GM23248 (cell line): ENCODE measurements around the gene RNF26. TPM values are rescaled to one million over a fixed set of nuclear protein-coding genes. Genes with fewer than 3 reads are reported as not detected.
A peak's percentile ranks its signal among the peaks of the same experiment; 100 is the strongest.
"Not testable (repeated sequence)": the region's sequence is repeated elsewhere in the genome, so short reads cannot be mapped to it uniquely, and the experiment has no call there.

Experiments used
- DNase-seq: peaks from one replicate; pipeline ENCODE4 v3.0.0-alpha.2; 2015
- H2AFZ ChIP-seq: fragments of 200-600 bp; sonication (generic); 2 replicates; pipeline ENCODE4 v1.6.1; 2016; ENCODE audit warnings: antibody characterized with exemption
- H3F3A ChIP-seq: fragments of 200-600 bp; sonication (generic); 2 replicates; pipeline ENCODE4 v1.6.1; 2016; ENCODE audit warnings: mild to moderate bottlenecking, antibody characterized with exemption, mixed run types; ENCODE audit not compliant: insufficient read depth
- H3K27ac ChIP-seq: fragments of 200-600 bp; sonication (generic); 2 replicates; pipeline ENCODE4 v1.5.1; 2016; ENCODE audit warnings: mild to moderate bottlenecking
- H3K27me3 ChIP-seq: fragments of 200-600 bp; sonication (generic); replicated peaks from 2 replicates; pipeline ENCODE4 v1.6.1; 2016; ENCODE audit warnings: mild to moderate bottlenecking; ENCODE audit not compliant: insufficient read depth
- H3K36me3 ChIP-seq: fragments of 200-600 bp; sonication (generic); 2 replicates; pipeline ENCODE4 v1.6.1; 2016; ENCODE audit warnings: low read depth, mild to moderate bottlenecking
- H3K4me1 ChIP-seq: fragments of 200-600 bp; sonication (generic); 2 replicates; pipeline ENCODE4 v1.6.1; 2016; ENCODE audit warnings: mild to moderate bottlenecking; ENCODE audit not compliant: insufficient read depth
- H3K4me2 ChIP-seq: fragments of 200-600 bp; sonication (generic); one replicate; pipeline ENCODE4 v1.6.1; 2016; ENCODE audit warnings: mild to moderate bottlenecking; ENCODE audit not compliant: unreplicated experiment
- H3K4me3 ChIP-seq: fragments of 200-600 bp; sonication (generic); 2 replicates; pipeline ENCODE4 v1.5.1; 2016; ENCODE audit warnings: mild to moderate bottlenecking
- H3K79me2 ChIP-seq: fragments of 200-600 bp; sonication (generic); 2 replicates; pipeline ENCODE4 v1.6.1; 2016; ENCODE audit warnings: mild to moderate bottlenecking; ENCODE audit not compliant: insufficient read depth
- H3K9ac ChIP-seq: fragments of 200-600 bp; sonication (generic); 2 replicates; pipeline ENCODE4 v1.6.1; 2016; ENCODE audit warnings: mild to moderate bottlenecking
- H3K9me2 ChIP-seq: fragments of 200-600 bp; sonication (generic); 2 replicates; pipeline ENCODE4 v1.6.1; 2016; ENCODE audit warnings: mixed run types, mild to moderate bottlenecking, moderate library complexity; ENCODE audit not compliant: insufficient read depth
- H3K9me3 ChIP-seq: fragments of 200-600 bp; sonication (generic); one replicate; pipeline ENCODE4 v1.6.1; 2017; ENCODE audit warnings: low read depth
- H4K20me1 ChIP-seq: fragments of 200-600 bp; sonication (generic); 2 replicates; pipeline ENCODE4 v1.6.0; 2016; ENCODE audit not compliant: insufficient read depth
- EZH2 ChIP-seq: fragments of 200-600 bp; sonication (generic); IDR thresholded peaks from 2 replicates; pipeline ENCODE4 v1.6.1; 2018; ENCODE audit warnings: antibody characterized with exemption, mild to moderate bottlenecking; ENCODE audit not compliant: insufficient read depth, poor library complexity, severe bottlenecking
- EZH2phosphoT487 ChIP-seq: fragments of 200-600 bp; sonication (generic); IDR thresholded peaks from 2 replicates; pipeline ENCODE4 v1.6.1; 2018; ENCODE audit warnings: antibody characterized with exemption, moderate library complexity, mild to moderate bottlenecking, low read depth; ENCODE audit not compliant: insufficient read depth
- WGBS, 2 experiments: methylation state at CpG; one replicate each; pipeline ENCODE4 v1.1.6; 2015 to 2017; ENCODE audit warnings: low lambda C conversion rate in 2 of 2, low coverage in 1 of 2; ENCODE audit errors: missing lambda C conversion rate in 2 of 2; 5-methylcytosine and 5-hydroxymethylcytosine counted together
- in situ Hi-C: fragments of 300-500 bp; cut with MboI; formaldehyde crosslinking; loops from 2 replicates; pipeline ENCODE4 v1.15.0; 2020
- microRNA-seq: library from miRNA; unstranded; fragments of <30 nt; microRNA quantifications from one replicate; pipeline ENCODE4, GENCODE V29; 2016; ENCODE audit warnings: borderline number of aligned reads
- polyA plus RNA-seq: library from polyadenylated mRNA; unstranded; fragments of >200 nt; fragmentation: Nextera tagmentation; extraction: Ambion mirVana; gene quantifications from 2 replicates; pipeline ENCODE4 v1.2.1, GENCODE V29; 2016
- small RNA-seq: library from RNA; depleted of rRNA; stranded (forward); fragments of <200 nt; gene quantifications from one replicate; pipeline ENCODE3, GENCODE V24; 2014; ENCODE audit warnings: low read depth, low replicate concordance
- total RNA-seq: library from RNA; depleted of rRNA; stranded (reverse); fragments of >200 nt; shearing (Covaris generic); gene quantifications from 2 replicates; pipeline ENCODE4 v1.2.3, GENCODE V29; 2014; rRNA removed

Gene RNF26
- total and polyA plus RNA-seq, 2 experiments from 2014 or later, result 8.0 to 49.5 TPM

DNA sequence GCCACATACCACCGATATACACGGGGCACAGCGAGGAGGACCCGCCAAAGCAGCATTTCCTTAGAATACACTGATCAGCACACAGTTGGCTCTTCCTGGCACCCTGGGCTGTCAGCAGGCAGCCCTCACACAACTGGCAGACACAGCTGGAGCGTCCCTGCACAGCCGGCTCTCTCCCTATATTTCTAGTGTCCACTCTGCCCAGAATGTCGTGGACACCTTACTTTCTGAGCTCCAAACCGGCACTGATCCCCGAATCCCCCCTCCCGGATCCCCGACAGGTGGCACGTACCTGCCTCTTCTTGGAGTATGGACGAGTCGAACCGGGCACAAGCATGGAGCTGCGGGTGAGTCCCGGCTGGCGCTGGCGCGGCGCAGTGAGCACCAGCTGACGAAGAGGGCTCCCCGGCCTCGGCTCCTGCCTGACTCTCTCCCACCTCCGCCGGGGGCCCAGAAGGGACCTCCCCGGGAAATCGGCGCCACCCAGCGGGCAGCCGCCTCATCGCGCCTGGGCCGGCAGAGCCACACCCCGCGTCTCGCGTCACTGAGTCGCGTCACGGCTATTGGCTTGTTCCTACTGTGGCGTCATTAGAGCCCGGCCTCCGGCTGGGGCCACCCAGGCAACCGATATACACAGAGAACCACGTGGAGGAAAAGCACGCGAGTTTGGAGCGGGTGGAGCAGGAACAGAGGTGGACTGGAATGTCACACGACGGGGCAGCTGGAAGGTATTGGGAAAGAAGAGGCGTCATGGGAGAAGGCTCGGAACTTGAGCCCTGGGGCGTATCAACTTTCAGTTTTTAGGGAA lies 47.1 kb downstream of the RNF26 start, which contains the start of gene USP2:
TSS of gene USP2 (minus strand) at position 510 of the 808 bp plus-strand sequence. CDS start 8,210 bp downstream, outside the sequence.
- Histone ChIP-seq H3K9me2 (no peaks in the 10 kb centered on the region), H3K4me2 (peak within 1 kb of the TSS; percentile 82), H3K4me1 (peaks cover 8% of the 10 kb centered on the region), H3K27me3 (no peaks in the 10 kb centered on the region), H2AFZ (peak within 1 kb of the TSS; percentile 76), H3K9me3 (no peaks in the 10 kb centered on the region), H3K9ac (peak within 1 kb of the TSS; percentile 76), H3K36me3 (no peaks in the 10 kb centered on the region), H3K27ac (no peak within 1 kb of the TSS; the same call in 1 of the 2 replicates), H3K79me2 (no peaks in the 10 kb centered on the region), H3K4me3 (peak within 1 kb of the TSS; percentile 67), H4K20me1 (no peaks in the 10 kb centered on the region), H3F3A (no peaks in the 10 kb centered on the region)
- 1% methylated on average over 51 of the region's 54 CpGs for WGBS, 2 experiments
- in situ Hi-C loops, result no loop called here
- TF ChIP-seq EZH2phosphoT487 (no peak), EZH2 (no peak)
- DNase-seq, result peak; percentile 99

- Histone ChIP-seq H3K4me1 (peaks cover 5% of the 10 kb centered on the region), H3K9me2 (no peaks in the 10 kb centered on the region), H3K4me2 (peak overlapping the region; percentile 82), H3K9me3 (no peaks in the 10 kb centered on the region), H3K79me2 (no peaks in the 10 kb centered on the region), H3K36me3 (no peaks in the 10 kb centered on the region), H3F3A (no peaks in the 10 kb centered on the region), H4K20me1 (no peaks in the 10 kb centered on the region), H2AFZ (peak overlapping the region; percentile 55), H3K27ac (no peak overlapping the region; the same call in 1 of the 2 replicates), H3K9ac (peak overlapping the region; percentile 76), H3K4me3 (peak overlapping the region; percentile 67), H3K27me3 (no peaks in the 10 kb centered on the region)
- peak; percentile 40 for DNase-seq
- TF ChIP-seq EZH2, result no peak
- no peak for TF ChIP-seq EZH2phosphoT487
- in situ Hi-C loops, result no loop called here
- WGBS, 2 experiments, result 1 to 3% methylated on average over 9 of the region's 9 CpGs
Observed at GRCh38 chr11:119382101-119382500, 47.8 kb downstream of the RNF26 start.

DNA sequence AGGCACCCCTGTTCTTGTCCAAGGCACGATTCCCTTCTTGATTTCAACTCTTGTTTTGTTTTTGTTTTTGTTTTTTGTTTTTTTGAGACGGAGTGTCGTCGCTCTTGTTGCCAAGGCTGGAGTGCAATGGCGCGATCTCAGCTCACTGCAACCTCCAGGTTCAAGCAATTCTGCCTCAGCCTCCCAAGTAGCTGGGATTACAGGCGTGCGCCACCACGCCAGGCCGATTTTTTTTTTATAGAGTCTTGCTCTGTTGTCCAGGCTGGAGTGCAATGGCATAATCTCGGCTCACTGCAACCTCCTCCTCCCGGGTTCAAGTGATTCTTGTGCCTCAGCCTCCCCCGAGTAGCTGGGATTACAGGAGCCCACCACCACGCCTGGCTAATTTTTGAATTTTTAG lies 48.2 kb downstream of the RNF26 start:
- peak overlapping the region; percentile 76 for H3K9ac ChIP-seq
- H3K9me3 ChIP-seq, H3F3A ChIP-seq, in situ Hi-C loops, H3K79me2 ChIP-seq, H3K27me3 ChIP-seq, H3K9me2 ChIP-seq, H3K36me3 ChIP-seq, DNase-seq, H4K20me1 ChIP-seq, H3K4me1 ChIP-seq, H3K27ac ChIP-seq: not testable (repeated sequence)
- peak overlapping the region; percentile 55 for H2AFZ ChIP-seq
- peak overlapping the region; percentile 67; the same call in 1 of the 2 replicates for H3K4me3 ChIP-seq
- WGBS, 2 experiments, result 67 to 72% methylated on average over 13 to 14 of the region's 14 CpGs
- H3K4me2 ChIP-seq, result peak overlapping the region; percentile 82

- H3K4me2 ChIP-seq, result no peak overlapping the region
- TF ChIP-seq EZH2phosphoT487 (no peak), EZH2 (no peak)
- H3K4me3 ChIP-seq, result no peak overlapping the region
- no peaks in the 10 kb centered on the region for H4K20me1 ChIP-seq
- 69 to 74% methylated on average over 2 of the region's 2 CpGs for WGBS, 2 experiments
- no peaks in the 10 kb centered on the region for H3K27me3 ChIP-seq
- in situ Hi-C loops, result no loop called here
- H3K4me1 ChIP-seq, result peaks cover 5% of the 10 kb centered on the region
- no peaks in the 10 kb centered on the region for H3K9me3 ChIP-seq
- DNase-seq, result no peak
- H2AFZ ChIP-seq, result no peak overlapping the region
- no peaks in the 10 kb centered on the region for H3K36me3 ChIP-seq
- H3K9me2 ChIP-seq, result no peaks in the 10 kb centered on the region
- no peaks in the 10 kb centered on the region for H3K79me2 ChIP-seq
- no peaks in the 10 kb centered on the region for H3F3A ChIP-seq
- no peak overlapping the region for H3K9ac ChIP-seq
- no peak overlapping the region for H3K27ac ChIP-seq
Observed at GRCh38 chr11:119384332-119384731, 50.0 kb downstream of the RNF26 start.

Small RNA genes within 50 kb of the gene (microRNA-seq; reads per million reads assigned to microRNA genes)
- not detected for gene MIR6756

Small RNA genes within 50 kb of the gene (small RNA-seq; reads per million reads assigned to genes)
- not detected for gene RF01225
- not detected for gene RNU6-262P

Other genes with a start within 250 kb of the RNF26 start
- 5.1 and 8.5 TPM in 2 replicates for gene HMBS, start 249.6 kb upstream of the RNF26 start, total RNA-seq
- gene HMBS, start 249.6 kb upstream of the RNF26 start, polyA plus RNA-seq, result 46.1 and 53.3 TPM in 2 replicates
- 30.0 and 30.9 TPM in 2 replicates for gene DPAGT1, start 232.7 kb upstream of the RNF26 start, total RNA-seq
- 68.6 and 73.6 TPM in 2 replicates for gene DPAGT1, start 232.7 kb upstream of the RNF26 start, polyA plus RNA-seq
- 4.1 and 4.7 TPM in 2 replicates for gene C2CD2L, start 227.2 kb upstream of the RNF26 start, total RNA-seq
- gene C2CD2L, start 227.2 kb upstream of the RNF26 start, polyA plus RNA-seq, result 2.6 and 3.1 TPM in 2 replicates
- 24.9 and 31.8 TPM in 2 replicates for gene HINFP, start 212.9 kb upstream of the RNF26 start, total RNA-seq
- 8.3 and 9.1 TPM in 2 replicates for gene HINFP, start 212.9 kb upstream of the RNF26 start, polyA plus RNA-seq
- gene ABCG4, start 185.5 kb upstream of the RNF26 start, total RNA-seq, result not detected in 2 replicates
- gene ABCG4, start 185.5 kb upstream of the RNF26 start, polyA plus RNA-seq, result 0.06 and 0.14 TPM in 2 replicates
- gene NLRX1, start 165.8 kb upstream of the RNF26 start, total RNA-seq, result 19.7 and 28.0 TPM in 2 replicates
- 13.4 and 13.8 TPM in 2 replicates for gene NLRX1, start 165.8 kb upstream of the RNF26 start, polyA plus RNA-seq
- gene NHERF4, start 149.1 kb upstream of the RNF26 start, total RNA-seq, result not detected in 2 replicates
- not detected in 2 replicates for gene NHERF4, start 149.1 kb upstream of the RNF26 start, polyA plus RNA-seq
- 7.8 and 8.6 TPM in 2 replicates for gene CBL, start 128.2 kb upstream of the RNF26 start, total RNA-seq
- 5.0 and 5.8 TPM in 2 replicates for gene CBL, start 128.2 kb upstream of the RNF26 start, polyA plus RNA-seq
- gene MCAM, start 17.4 kb upstream of the RNF26 start, total RNA-seq, result 40.4 and 61.3 TPM in 2 replicates
- gene MCAM, start 17.4 kb upstream of the RNF26 start, polyA plus RNA-seq, result 8.6 and 10.5 TPM in 2 replicates
- 23.4 and 27.9 TPM in 2 replicates for gene C1QTNF5, start 6.4 kb downstream of the RNF26 start, total RNA-seq
- gene C1QTNF5, start 6.4 kb downstream of the RNF26 start, polyA plus RNA-seq, result 4.5 and 6.2 TPM in 2 replicates
- gene MFRP, start 12.2 kb downstream of the RNF26 start, total RNA-seq, result 0.13 TPM in 1 of 2 replicates, not detected in the other
- not detected in 2 replicates for gene MFRP, start 12.2 kb downstream of the RNF26 start, polyA plus RNA-seq
- not detected in 2 replicates for gene USP2, start 47.2 kb downstream of the RNF26 start, total RNA-seq
- 0.30 and 0.33 TPM in 2 replicates for gene USP2, start 47.2 kb downstream of the RNF26 start, polyA plus RNA-seq
- 1,197 and 1,694 TPM in 2 replicates for gene THY1, start 88.6 kb downstream of the RNF26 start, total RNA-seq
- gene THY1, start 88.6 kb downstream of the RNF26 start, polyA plus RNA-seq, result 1,640 and 1,703 TPM in 2 replicates